GM12875 (cell line): ENCODE data around the gene LIFR.

Source experiments
- H3K4me3 ChIP-seq: one replicate; pipeline ENCODE4 v1.5.1; 2011; ENCODE audit warnings: low read depth, low read length, control low read depth
- CTCF ChIP-seq: IDR thresholded peaks from 2 replicates; pipeline ENCODE4 v1.5.1; 2011; ENCODE audit warnings: low read depth, mild to moderate bottlenecking, control low read depth, inconsistent platforms, low read length, moderate library complexity, borderline replicate concordance; ENCODE audit not compliant: insufficient read depth

LIFR gene

GRCh38 chr5:38465702-38466423 lies 90.6 kb downstream of the LIFR start:
- no peak overlapping the region for H3K4me3 ChIP-seq
- TF ChIP-seq CTCF: no peak

- no peak overlapping the region for H3K4me3 ChIP-seq
- TF ChIP-seq CTCF: no peak
These were observed 91.4 kb downstream of the LIFR start for GRCh38 chr5:38465061-38465460.

GRCh38 chr5:38463634-38464521 lies 92.6 kb downstream of the LIFR start:
- no peak overlapping the region for H3K4me3 ChIP-seq
- no peak for TF ChIP-seq CTCF

- H3K4me3 ChIP-seq: no peak overlapping the region
- no peak for TF ChIP-seq CTCF
These were observed 93.3 kb downstream of the LIFR start for GRCh38 chr5:38462976-38463633.

GRCh38 chr5:38458174-38458573 lies 98.3 kb downstream of the LIFR start:
- H3K4me3 ChIP-seq: no peak overlapping the region
- no peak for TF ChIP-seq CTCF

GRCh38 chr5:38456657-38457399 lies 99.6 kb downstream of the LIFR start:
- no peak for TF ChIP-seq CTCF
- no peak overlapping the region for H3K4me3 ChIP-seq
